Measurements from ENCODE around the gene DPEP3. TPM values are rescaled to one million over a fixed set of nuclear protein-coding genes. Genes with fewer than 3 reads are reported as not detected.

DPEP3 gene
- total and polyA plus RNA-seq, 2 donors (not counting 1 experiment from before 2014, with no cell fraction given): 1.9 to 2.0 TPM

GRCh38 chr16:67968400-67969253 is 11.7 kb downstream of the DPEP3 start, which contains the start of gene SLC12A4:
TSS of gene SLC12A4 (minus strand) at chr16:67968637. CDS start at chr16:67968553, 84 bp downstream.
- H3K9me3 ChIP-seq (ENCODE audit: control extremely low read depth in 1 of 3, control insufficient read depth in 2 of 3, insufficient read depth in 1 of 3, low read length in 2 of 3): no peaks in the 10 kb centered on the region
- POLR2A ChIA-PET: interaction anchor here (0.8 to 1.9 kb wide), 3 partner anchors 16 to 37 kb away, joined by 3 to 8 read pairs (median 5); partner anchors contain the start of gene PSMB10

More at GRCh38 chr16:67968400-67969253, 11.7 kb downstream of the DPEP3 start, which contains the start of gene SLC12A4:
- Histone ChIP-seq H4K20me1 (ENCODE audit: control insufficient read depth, insufficient read depth, low read length, poor library complexity, severe bottlenecking) (peaks cover 8% of the 10 kb centered on the region), H3K4me3 (ENCODE audit: control extremely low read depth in 1 of 5, extremely low read depth in 1 of 5, insufficient read depth in 1 of 5, low read depth in 2 of 5, low read length in 4 of 5) (peak within 1 kb of the TSS; percentile 22 to 95 (median 80)), H3K27me3 (replicated peaks in 1 of 4; ENCODE audit: control extremely low read depth in 1 of 4, control insufficient read depth in 3 of 4, insufficient read depth in 4 of 4, low read length in 3 of 4) (no peaks in the 10 kb centered on the region), H3K27ac (ENCODE audit: low read length in 2 of 2) (peak within 1 kb of the TSS; percentile 10 to 63), H3K79me2 (ENCODE audit: control insufficient read depth, insufficient read depth, low read length) (peaks cover 19% of the 10 kb centered on the region), H3K4me2 (replicated peaks; ENCODE audit: low read depth, low read length, poor library complexity, severe bottlenecking) (peak within 1 kb of the TSS; percentile 100), H2AFZ (ENCODE audit: insufficient read depth, low read depth, low read length, poor library complexity, severe bottlenecking) (peak within 1 kb of the TSS; percentile 80), H3K9ac (ENCODE audit: low read length) (peak within 1 kb of the TSS; percentile 82), H3K36me3 (replicated peaks in 1 of 2; ENCODE audit: control extremely low read depth in 1 of 2, control insufficient read depth in 1 of 2, extremely low read depth in 1 of 2, insufficient read depth in 2 of 2, low read length in 1 of 2) (no peaks in the 10 kb centered on the region), H3K4me1 (ENCODE audit: control insufficient read depth in 2 of 2, insufficient read depth in 2 of 2, low read length in 2 of 2) (peaks cover 10 to 19% of the 10 kb centered on the region in 2 donors)
- Mint-ChIP-seq H3K27ac (peak within 1 kb of the TSS; percentile 91), H3K9me3 (ENCODE audit: insufficient read depth) (no peaks in the 10 kb centered on the region), H3K27me3 (no peaks in the 10 kb centered on the region), H3K4me1 (peaks cover 20% of the 10 kb centered on the region), H3K4me3 (peak within 1 kb of the TSS; percentile 88)
- WGBS (ENCODE audit: insufficient coverage): 1% methylated on average over 78 of the region's 78 CpGs
- TF ChIP-seq EZH2 (IDR thresholded peaks at IDR 0.05; ENCODE audit: borderline replicate concordance, insufficient read depth, low read depth, low read length, poor library complexity, severe bottlenecking): no peak
- no peak for TF ChIP-seq CTCF (IDR thresholded peaks at IDR 0.05)
- CTCF ChIA-PET: interaction anchor here (1.0 to 3.2 kb wide), 3 partner anchors 32 to 85 kb away, joined by 3 to 11 read pairs (median 9); partner anchors contain the start of gene PSMB10
- DNase-seq: peak; percentile 83
- intact Hi-C loops (cut with micrococcal nuclease): loop anchor here (1.0 to 10.0 kb wide), 4 partner anchors 25 to 256 kb away; no protein-coding TSS in a partner anchor
- peak; percentile 92 for ATAC-seq (ENCODE audit: low read depth)
